Dendritic cell treated with granulocyte-macrophage colony-stimulating factor and Interleukin-4, amounts not matched to agents 40 ng/mL and 50 ng/mL, for 4 days (primary cell): ENCODE results near the gene LMAN2L.

ENCODE experiments used
- H3K27ac Mint-ChIP-seq: one replicate; pipeline ENCODE4 v1.8.0; 2022; ENCODE audit warnings: mild to moderate bottlenecking, mixed read lengths
- H3K27me3 Mint-ChIP-seq: one replicate; pipeline ENCODE4 v1.8.0; 2022; ENCODE audit warnings: mild to moderate bottlenecking, mixed read lengths
- H3K36me3 Mint-ChIP-seq: one replicate; pipeline ENCODE4 v1.8.0; 2022; ENCODE audit warnings: low read depth, mixed read lengths
- H3K4me1 Mint-ChIP-seq: one replicate; pipeline ENCODE4 v1.8.0; 2022; ENCODE audit warnings: low read depth, mixed read lengths
- H3K4me3 Mint-ChIP-seq: one replicate; pipeline ENCODE4 v1.8.0; 2022; ENCODE audit warnings: mild to moderate bottlenecking, moderate library complexity, mixed read lengths
- H3K9me3 Mint-ChIP-seq: one replicate; pipeline ENCODE4 v1.8.0; 2022; ENCODE audit warnings: mixed read lengths
- intact Hi-C: fragments of 100-400 bp; cut with micrococcal nuclease; formaldehyde crosslinking; loops from one replicate; pipeline ENCODE4 v1.15.0; 2022

Gene LMAN2L

DNA sequence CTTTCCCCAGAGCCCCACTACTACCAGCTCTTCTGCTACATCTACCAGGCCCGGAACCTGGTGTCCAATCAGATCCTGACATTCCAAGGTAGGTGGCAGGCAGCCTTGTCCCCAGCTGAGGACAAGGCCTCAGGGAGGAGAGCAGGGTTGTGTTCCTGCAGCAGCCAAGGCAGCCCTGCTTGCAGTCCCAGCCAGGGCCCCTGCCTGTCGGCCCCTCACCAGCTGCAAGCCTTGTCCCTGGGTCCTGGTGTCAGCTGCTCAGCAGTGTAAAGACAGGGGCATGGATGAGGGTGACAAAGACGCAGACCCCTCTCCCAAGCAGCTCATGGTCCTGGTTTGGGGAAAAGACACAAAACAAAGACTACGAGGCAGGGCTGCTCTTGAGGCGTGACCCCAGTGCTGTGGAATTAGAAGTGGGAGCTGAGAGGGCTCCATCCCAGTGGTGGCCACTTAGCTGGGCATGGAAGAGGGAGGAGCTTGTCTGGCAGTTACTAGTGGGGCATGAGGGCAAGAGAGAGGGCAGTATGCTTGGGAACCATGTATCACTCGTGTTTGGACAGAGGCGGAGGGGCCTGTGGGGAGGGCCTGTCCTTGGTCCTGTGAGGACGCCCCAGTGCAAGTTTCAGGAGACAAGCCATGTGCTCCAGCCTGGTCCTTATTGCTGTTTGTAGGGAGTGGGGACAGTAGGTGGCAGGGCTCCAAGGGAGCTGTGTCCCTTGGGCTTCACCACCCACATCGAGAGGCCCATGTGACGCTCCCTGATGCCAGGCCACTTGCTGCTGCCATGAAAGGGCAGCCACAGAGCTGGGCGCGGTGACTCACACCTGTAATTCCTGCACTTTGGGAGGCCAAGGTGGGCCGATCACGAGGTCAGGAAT is 47.5 kb downstream of the LMAN2L start:
- no peaks in the 10 kb centered on the region for H3K36me3 Mint-ChIP-seq
- no peaks in the 10 kb centered on the region for H3K27me3 Mint-ChIP-seq
- no peaks in the 10 kb centered on the region for H3K9me3 Mint-ChIP-seq
- H3K27ac Mint-ChIP-seq, result no peak overlapping the region
- H3K4me1 Mint-ChIP-seq, result no peaks in the 10 kb centered on the region
- intact Hi-C loops, result no loop called here
- no peak overlapping the region for H3K4me3 Mint-ChIP-seq

DNA sequence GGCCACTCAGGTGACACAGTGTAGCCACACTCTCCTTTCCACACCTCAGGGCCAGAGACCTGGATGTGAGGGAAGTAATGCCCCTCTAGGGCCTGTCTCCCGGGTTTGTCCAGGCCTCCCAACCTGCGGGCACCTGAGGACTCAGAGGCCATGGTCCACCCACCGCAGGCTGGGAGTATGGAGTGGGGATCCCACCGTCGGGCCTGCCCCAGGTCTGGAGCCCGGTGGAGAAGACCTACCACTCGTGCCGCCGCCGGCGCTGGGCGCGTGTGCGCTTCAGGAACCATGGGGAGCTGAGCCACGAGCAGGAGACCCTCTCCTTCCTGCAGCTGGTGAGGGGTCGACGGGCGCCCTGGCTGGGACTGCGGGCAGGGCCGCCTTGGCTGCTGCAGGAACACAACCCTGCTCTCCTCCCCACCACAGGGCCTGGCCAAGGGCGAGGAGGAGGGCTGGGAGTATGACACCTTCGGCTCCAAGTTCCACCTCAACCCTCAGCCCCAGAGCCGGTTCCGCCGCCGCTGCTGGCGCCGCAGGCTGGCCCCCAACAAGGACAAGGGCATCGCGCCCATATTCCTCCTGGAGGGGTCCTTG is 48.7 kb downstream of the LMAN2L start:
- no peaks in the 10 kb centered on the region for H3K4me1 Mint-ChIP-seq
- H3K27ac Mint-ChIP-seq, result no peak overlapping the region

DNA sequence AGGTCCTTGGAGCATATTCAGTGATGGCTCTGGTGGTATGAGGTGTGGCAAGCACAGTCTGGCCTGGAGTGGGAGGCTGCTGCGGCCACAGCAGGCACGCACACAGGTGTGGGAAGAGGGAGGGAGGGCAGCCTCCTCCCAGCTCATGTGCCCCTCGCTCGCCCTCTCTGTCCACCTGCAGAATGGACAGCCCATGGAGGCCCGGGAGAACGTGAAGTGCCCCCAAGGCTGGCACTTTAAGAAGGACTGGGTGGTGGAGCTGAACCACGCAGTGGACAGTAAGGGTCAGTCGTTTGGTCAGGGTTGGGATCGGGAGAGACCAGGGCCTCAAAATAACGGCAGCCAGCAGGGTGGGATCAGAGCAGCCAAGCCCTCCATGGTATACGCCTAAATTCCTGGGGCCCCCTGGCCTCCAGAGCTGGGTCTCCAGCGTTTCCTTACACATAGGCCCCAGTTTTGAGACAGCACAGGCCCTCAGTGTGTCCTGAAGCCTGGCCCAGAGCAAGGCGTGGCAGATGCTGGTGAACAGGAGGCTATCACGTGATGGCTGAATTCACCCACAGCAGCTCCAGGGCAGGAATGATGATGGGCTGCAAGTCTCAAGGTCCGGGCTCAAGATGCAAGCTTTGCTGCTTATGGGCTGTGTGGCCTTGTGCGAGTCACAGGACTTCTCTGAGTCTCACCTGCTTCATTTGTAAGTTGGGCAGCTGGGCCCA is 49.4 kb downstream of the LMAN2L start:
- H3K36me3 Mint-ChIP-seq, result no peaks in the 10 kb centered on the region
- no peaks in the 10 kb centered on the region for H3K4me1 Mint-ChIP-seq
- H3K4me3 Mint-ChIP-seq, result no peak overlapping the region
- H3K27me3 Mint-ChIP-seq, result no peaks in the 10 kb centered on the region
- H3K27ac Mint-ChIP-seq, result no peak overlapping the region
- no peaks in the 10 kb centered on the region for H3K9me3 Mint-ChIP-seq
- intact Hi-C loops, result no loop called here

More for the DNA sequence above, 48.7 kb downstream of the LMAN2L start:
- Mint-ChIP-seq H3K36me3 (no peaks in the 10 kb centered on the region), H3K9me3 (no peaks in the 10 kb centered on the region), H3K4me3 (no peak overlapping the region), H3K27me3 (no peaks in the 10 kb centered on the region)
- intact Hi-C loops, result no loop called here

DNA sequence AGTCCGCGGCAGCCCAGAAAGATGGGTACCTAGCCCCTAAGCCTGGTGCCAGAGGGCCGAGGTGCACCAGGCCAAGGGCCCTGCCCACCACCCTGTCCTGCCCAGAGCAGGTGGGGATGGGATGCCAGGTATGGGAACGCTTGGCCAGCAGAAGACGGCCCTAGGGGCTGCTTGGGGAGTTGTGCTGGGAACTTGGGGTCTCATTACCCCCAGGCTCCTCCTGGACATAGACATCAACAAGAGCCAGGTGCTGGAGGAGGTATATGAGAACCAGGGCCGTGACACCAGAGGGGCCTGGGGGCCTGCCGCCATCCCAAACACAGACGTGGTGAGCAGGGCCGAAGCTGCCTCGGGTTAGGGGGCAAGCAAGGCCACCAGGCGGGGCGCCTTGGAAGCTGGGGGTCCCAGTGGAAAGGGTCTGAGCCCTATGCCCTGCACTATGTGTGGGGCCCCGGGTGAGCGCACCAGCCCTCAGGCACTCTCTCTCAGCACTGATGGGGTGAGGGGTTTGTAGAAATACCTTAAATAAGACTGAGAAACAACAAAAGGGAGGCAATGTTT is 50.4 kb downstream of the LMAN2L start:
- Mint-ChIP-seq H3K4me1 (no peaks in the 10 kb centered on the region), H3K27ac (no peak overlapping the region), H3K36me3 (no peaks in the 10 kb centered on the region), H3K27me3 (peaks cover under 1% of the 10 kb centered on the region), H3K4me3 (no peak overlapping the region), H3K9me3 (no peaks in the 10 kb centered on the region)
- intact Hi-C loops, result no loop called here

GRCh38 chr2:96688649-96689430 is 51.0 kb downstream of the LMAN2L start:
- Mint-ChIP-seq H3K4me1 (no peaks in the 10 kb centered on the region), H3K4me3 (no peak overlapping the region)
- intact Hi-C loops, result no loop called here

DNA sequence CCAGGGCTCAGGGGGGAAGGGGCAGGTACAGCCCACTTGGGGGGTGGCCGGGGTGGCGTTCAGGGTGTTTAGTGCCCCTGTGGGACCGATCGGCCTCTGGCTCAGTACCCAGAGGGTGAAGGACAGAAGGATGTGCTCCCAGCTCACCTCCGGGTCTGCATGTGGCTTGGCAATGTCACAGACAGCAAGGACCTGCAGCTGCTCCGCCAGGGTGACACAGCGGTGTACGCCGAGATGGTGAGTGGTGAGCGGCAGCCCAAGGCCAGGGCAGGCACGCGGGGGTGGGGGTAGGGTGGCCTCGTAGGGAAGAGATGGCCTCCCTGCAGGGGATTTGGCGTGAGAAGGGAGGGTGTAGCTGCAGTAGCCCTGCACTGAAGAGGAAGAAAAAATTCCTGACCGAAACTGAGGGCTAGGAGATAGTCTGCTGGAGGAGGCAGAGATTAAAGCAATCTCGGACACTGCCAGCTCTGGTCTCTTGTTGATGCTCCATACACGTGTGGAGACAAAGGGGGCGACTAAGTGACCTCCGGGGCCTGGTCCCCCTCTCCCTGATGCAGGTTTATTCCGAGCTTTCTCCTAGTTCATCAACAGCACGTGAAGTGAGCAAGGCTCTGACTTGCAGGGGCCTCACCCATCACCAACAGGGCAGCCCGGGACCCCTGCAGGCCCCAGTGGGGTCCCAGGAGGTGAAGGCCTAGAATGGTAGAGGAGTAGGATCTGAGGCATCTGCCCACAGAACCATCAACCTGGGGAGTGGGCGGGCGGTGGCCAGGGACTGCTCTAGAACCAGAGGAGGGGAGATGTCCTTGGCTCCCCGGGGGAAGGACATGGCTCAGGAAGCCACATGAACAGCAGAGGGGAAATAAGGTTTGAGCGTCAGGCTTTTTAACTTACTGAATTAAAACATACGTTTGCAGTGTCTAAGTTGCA is 51.9 kb downstream of the LMAN2L start:
- H3K4me1 Mint-ChIP-seq, result no peaks in the 10 kb centered on the region
- peaks cover 3% of the 10 kb centered on the region for H3K27me3 Mint-ChIP-seq
- H3K36me3 Mint-ChIP-seq, result no peaks in the 10 kb centered on the region
- intact Hi-C loops, result no loop called here
- H3K27ac Mint-ChIP-seq, result no peak overlapping the region
- H3K4me3 Mint-ChIP-seq, result no peak overlapping the region
- H3K9me3 Mint-ChIP-seq, result no peaks in the 10 kb centered on the region

More at GRCh38 chr2:96688649-96689430, 51.0 kb downstream of the LMAN2L start:
- Mint-ChIP-seq H3K9me3 (no peaks in the 10 kb centered on the region), H3K27ac (no peak overlapping the region), H3K27me3 (peaks cover 3% of the 10 kb centered on the region), H3K36me3 (no peaks in the 10 kb centered on the region)

- H3K36me3 Mint-ChIP-seq, result no peaks in the 10 kb centered on the region
- no peaks in the 10 kb centered on the region for H3K9me3 Mint-ChIP-seq
- no peaks in the 10 kb centered on the region for H3K4me1 Mint-ChIP-seq
- no peak overlapping the region for H3K4me3 Mint-ChIP-seq
- H3K27ac Mint-ChIP-seq, result no peak overlapping the region
- H3K27me3 Mint-ChIP-seq, result peaks cover 3% of the 10 kb centered on the region
- intact Hi-C loops, result no loop called here
Measured at GRCh38 chr2:96687266-96687665, 52.6 kb downstream of the LMAN2L start.

DNA sequence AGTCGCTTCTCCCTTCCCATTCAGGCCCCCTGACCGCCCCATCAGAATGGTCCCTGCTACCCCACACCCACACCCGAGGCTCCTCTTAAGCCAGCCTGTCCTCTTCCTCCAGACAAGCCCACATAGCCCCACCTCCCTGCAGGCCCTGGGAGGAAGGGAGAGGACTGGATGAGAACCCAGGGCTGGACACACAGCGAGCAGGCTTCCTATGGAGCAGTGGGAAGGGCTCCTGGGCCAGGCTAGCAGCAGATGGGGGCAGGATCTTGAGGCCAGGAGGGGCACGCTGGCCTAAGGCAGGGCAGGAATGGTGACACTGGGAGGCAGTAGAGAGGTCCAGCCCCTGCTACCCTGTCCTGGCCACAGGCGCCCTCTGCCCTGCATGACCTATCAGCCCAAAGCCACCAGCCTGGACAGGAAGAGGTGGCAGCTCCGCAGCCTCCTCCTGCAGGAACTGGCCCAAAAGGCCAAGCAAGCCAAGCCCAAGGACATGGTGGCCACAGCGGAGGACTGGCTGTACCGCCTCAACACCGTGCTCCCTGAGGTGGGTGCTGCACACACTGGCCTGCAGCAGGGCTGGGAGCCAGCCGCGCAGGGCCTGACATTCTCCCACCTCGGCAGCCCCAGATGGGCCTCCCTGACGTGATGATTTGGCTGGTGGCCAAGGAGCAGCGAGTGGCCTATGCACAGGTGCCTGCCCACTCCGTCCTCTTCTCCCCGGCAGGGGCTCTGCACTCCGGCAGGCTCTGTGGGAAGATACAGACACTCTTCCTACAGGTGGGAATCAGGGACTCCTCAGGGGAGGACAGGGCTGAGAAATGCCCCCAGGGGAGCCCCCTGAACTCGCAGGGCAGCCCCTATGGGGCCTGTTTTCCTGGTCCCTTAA is 54.0 kb downstream of the LMAN2L start:
- no peak overlapping the region for H3K4me3 Mint-ChIP-seq
- intact Hi-C loops, result no loop called here
- H3K4me1 Mint-ChIP-seq, result no peaks in the 10 kb centered on the region

DNA sequence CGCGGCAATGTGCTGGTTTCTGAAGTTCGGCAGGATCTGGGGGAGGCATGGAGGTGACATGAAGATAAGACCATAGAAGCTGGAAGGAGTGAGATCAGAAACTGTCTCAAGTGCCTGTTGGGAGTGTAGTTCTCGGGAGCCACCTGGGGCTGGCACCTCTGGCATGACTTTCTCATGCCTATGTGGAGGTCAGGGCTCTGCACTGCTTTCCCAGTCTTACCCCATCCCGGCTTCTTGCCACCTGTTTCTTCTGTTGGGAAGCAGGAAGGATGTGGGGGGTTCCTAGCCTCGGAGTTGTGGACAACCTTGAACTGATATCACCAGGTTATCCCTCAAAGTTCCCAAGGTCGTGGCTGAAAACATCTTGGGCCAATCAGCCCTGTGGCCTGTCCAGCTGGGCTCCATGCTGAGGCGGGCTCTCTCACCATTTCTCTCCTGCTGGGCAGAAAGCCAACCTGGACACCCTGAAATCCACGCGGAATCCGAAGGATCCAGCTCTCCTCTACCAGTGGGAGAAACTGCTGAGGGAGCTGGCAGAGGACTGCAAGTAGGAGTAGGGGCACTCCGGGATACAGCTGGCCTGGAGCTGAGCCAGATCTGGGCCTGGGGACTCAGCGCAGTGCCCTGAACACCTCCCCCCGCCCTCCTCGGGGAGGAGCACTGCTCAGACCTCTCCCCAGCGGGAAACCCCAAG is 54.8 kb downstream of the LMAN2L start:
- Mint-ChIP-seq H3K27ac (no peak overlapping the region), H3K36me3 (no peaks in the 10 kb centered on the region), H3K4me1 (no peaks in the 10 kb centered on the region), H3K27me3 (peaks cover 3% of the 10 kb centered on the region), H3K4me3 (no peak overlapping the region), H3K9me3 (no peaks in the 10 kb centered on the region)
- intact Hi-C loops, result no loop called here

More for the DNA sequence above, 54.0 kb downstream of the LMAN2L start:
- Mint-ChIP-seq H3K36me3 (no peaks in the 10 kb centered on the region), H3K27ac (no peak overlapping the region), H3K9me3 (no peaks in the 10 kb centered on the region), H3K27me3 (peaks cover 3% of the 10 kb centered on the region)

- no peaks in the 10 kb centered on the region for H3K9me3 Mint-ChIP-seq
- no peak overlapping the region for H3K27ac Mint-ChIP-seq
- no peak overlapping the region for H3K4me3 Mint-ChIP-seq
- H3K4me1 Mint-ChIP-seq, result no peaks in the 10 kb centered on the region
- intact Hi-C loops, result no loop called here
- H3K27me3 Mint-ChIP-seq, result peaks cover 6% of the 10 kb centered on the region
- H3K36me3 Mint-ChIP-seq, result no peaks in the 10 kb centered on the region
Measured at GRCh38 chr2:96683972-96684820, 55.7 kb downstream of the LMAN2L start.

- Mint-ChIP-seq H3K4me1 (no peaks in the 10 kb centered on the region), H3K9me3 (no peaks in the 10 kb centered on the region), H3K4me3 (no peak overlapping the region), H3K27ac (no peak overlapping the region), H3K27me3 (peaks cover 8% of the 10 kb centered on the region), H3K36me3 (no peaks in the 10 kb centered on the region)
- intact Hi-C loops, result no loop called here
Measured at GRCh38 chr2:96683307-96683706, 56.6 kb downstream of the LMAN2L start.
